H9 (cell line): Measurements from ENCODE around the gene CRIP2. TPM values are rescaled to one million over a fixed set of nuclear protein-coding genes. Genes with fewer than 3 reads are reported as not detected.

Experiments used
- DNase-seq: peaks from one replicate; pipeline ENCODE4 v3.0.0-alpha.2; 2017
- H2AFZ ChIP-seq: one replicate; pipeline ENCODE4 v1.6.1; 2013; ENCODE audit warnings: mild to moderate bottlenecking, low read length, control low read depth, moderate library complexity
- H2AK5ac ChIP-seq: 2 replicates; pipeline ENCODE4 v1.6.1; 2013; ENCODE audit warnings: low read length, control low read depth, mixed read lengths; ENCODE audit not compliant: insufficient read length
- H2BK120ac ChIP-seq: one replicate; pipeline ENCODE4 v1.6.1; 2013; ENCODE audit warnings: low read depth, mild to moderate bottlenecking, low read length, control low read depth, inconsistent platforms; ENCODE audit not compliant: poor library complexity, severe bottlenecking
- H2BK12ac ChIP-seq: 2 replicates; pipeline ENCODE4 v1.6.1; 2013; ENCODE audit warnings: low read length, control low read depth, mixed read lengths, low read depth; ENCODE audit not compliant: insufficient read length
- H2BK15ac ChIP-seq: 2 replicates; pipeline ENCODE4 v1.6.1; 2013; ENCODE audit warnings: low read depth, low read length, control low read depth
- H2BK20ac ChIP-seq: one replicate; pipeline ENCODE4 v1.6.1; 2013; ENCODE audit warnings: low read depth, mild to moderate bottlenecking, low read length, control low read depth, inconsistent platforms; ENCODE audit not compliant: poor library complexity, severe bottlenecking
- H2BK5ac ChIP-seq: 2 replicates; pipeline ENCODE4 v1.6.1; 2013; ENCODE audit warnings: low read length, control low read depth, mixed read lengths; ENCODE audit not compliant: insufficient read length
- H3K14ac ChIP-seq: 2 replicates; pipeline ENCODE4 v1.6.1; 2013; ENCODE audit warnings: low read length, control low read depth; ENCODE audit not compliant: insufficient read depth
- H3K18ac ChIP-seq: 2 replicates; pipeline ENCODE4 v1.6.1; 2013; ENCODE audit warnings: low read depth, mild to moderate bottlenecking, mixed read lengths, low read length, control low read depth; ENCODE audit not compliant: insufficient read length
- H3K23ac ChIP-seq: 2 replicates; pipeline ENCODE4 v1.6.1; 2013; ENCODE audit warnings: low read length, control low read depth, mixed read lengths, low read depth; ENCODE audit not compliant: insufficient read length
- H3K23me2 ChIP-seq: 2 replicates; pipeline ENCODE4 v1.6.1; 2013; ENCODE audit warnings: low read depth, mild to moderate bottlenecking, mixed read lengths, low read length, control low read depth; ENCODE audit not compliant: insufficient read length, poor library complexity, severe bottlenecking
- H3K27ac ChIP-seq: 2 replicates; pipeline ENCODE4 v1.5.1; 2013; ENCODE audit warnings: low read length, control low read depth, mixed read lengths, low read depth; ENCODE audit not compliant: insufficient read length
- H3K27me3 ChIP-seq: 2 replicates; pipeline ENCODE4 v1.6.1; 2013; ENCODE audit warnings: low read length, control low read depth, inconsistent platforms; ENCODE audit not compliant: insufficient read depth
- H3K4ac ChIP-seq: 2 replicates; pipeline ENCODE4 v1.6.1; 2013; ENCODE audit warnings: low read depth, mild to moderate bottlenecking, control low read depth, inconsistent platforms, low read length, moderate library complexity
- H3K4me1 ChIP-seq: 2 replicates; pipeline ENCODE4 v1.6.1; 2013; ENCODE audit warnings: low read length, control low read depth, inconsistent platforms; ENCODE audit not compliant: insufficient read depth
- H3K4me2 ChIP-seq: 2 replicates; pipeline ENCODE4 v1.6.1; 2013; ENCODE audit warnings: low read length, control low read depth, mixed read lengths; ENCODE audit not compliant: insufficient read length, insufficient read depth
- H3K56ac ChIP-seq: 2 replicates; pipeline ENCODE4 v1.6.1; 2013; ENCODE audit warnings: low read depth, mild to moderate bottlenecking, mixed read lengths, low read length, control low read depth; ENCODE audit not compliant: insufficient read length
- H3K79me1 ChIP-seq: 2 replicates; pipeline ENCODE4 v1.6.1; 2013; ENCODE audit warnings: low read depth, mild to moderate bottlenecking, moderate library complexity, low read length, control low read depth, inconsistent platforms; ENCODE audit not compliant: insufficient read depth, poor library complexity, severe bottlenecking
- H3K79me2 ChIP-seq: 2 replicates; pipeline ENCODE4 v1.6.1; 2013; ENCODE audit warnings: low read length, control low read depth, inconsistent platforms; ENCODE audit not compliant: insufficient read depth
- H3K9ac ChIP-seq: 2 replicates; pipeline ENCODE4 v1.6.1; 2013; ENCODE audit warnings: low read length, control low read depth, mixed read lengths; ENCODE audit not compliant: insufficient read length; ENCODE audit errors: extremely low read depth
- H3K9me3 ChIP-seq: one replicate; pipeline ENCODE4 v1.6.1; 2013; ENCODE audit warnings: low read depth, low read length, inconsistent platforms; ENCODE audit not compliant: control insufficient read depth
- H3T11ph ChIP-seq: one replicate; pipeline ENCODE4 v1.6.1; 2013; ENCODE audit warnings: mild to moderate bottlenecking, low read length, control low read depth, inconsistent platforms
- H4K20me1 ChIP-seq: one replicate; pipeline ENCODE4 v1.6.1; 2013; ENCODE audit not compliant: control insufficient read depth, insufficient read length, insufficient read depth
- H4K5ac ChIP-seq: 2 replicates; pipeline ENCODE4 v1.6.1; 2013; ENCODE audit warnings: low read depth, mild to moderate bottlenecking, mixed read lengths, low read length, control low read depth; ENCODE audit not compliant: insufficient read length
- H4K8ac ChIP-seq: replicated peaks from 2 replicates; pipeline ENCODE4 v1.6.1; 2013; ENCODE audit warnings: low read length, control low read depth, mixed read lengths, low read depth; ENCODE audit not compliant: insufficient read length
- H4K91ac ChIP-seq: 2 replicates; pipeline ENCODE4 v1.6.1; 2013; ENCODE audit warnings: low read depth, mild to moderate bottlenecking, moderate library complexity, mixed read lengths, low read length, control low read depth; ENCODE audit not compliant: insufficient read length
- H3K27ac Mint-ChIP-seq, 3 experiments: 2 replicates in 2 of 3; 3 replicates in 1 of 3; pipeline ENCODE4 v1.8.0; 2020 to 2021; ENCODE audit warnings: mixed read lengths in 3 of 3, mild to moderate bottlenecking in 1 of 3, moderate library complexity in 1 of 3
- H3K27me3 Mint-ChIP-seq: 2 replicates; pipeline ENCODE4 v1.8.0; 2021; ENCODE audit warnings: low read depth, mild to moderate bottlenecking, moderate library complexity, mixed read lengths
- H3K36me3 Mint-ChIP-seq, 3 experiments: 2 replicates in 2 of 3; 3 replicates in 1 of 3; pipeline ENCODE4 v1.8.0; 2020 to 2021; ENCODE audit warnings: low read depth in 3 of 3, mixed read lengths in 3 of 3; ENCODE audit not compliant: insufficient read depth in 1 of 3
- H3K4me1 Mint-ChIP-seq, 2 experiments: 2 replicates each; pipeline ENCODE4 v1.8.0; 2020; ENCODE audit warnings: mixed read lengths in 2 of 2
- H3K4me3 Mint-ChIP-seq, 2 experiments: 2 replicates in 1 of 2; 3 replicates in 1 of 2; pipeline ENCODE4 v1.8.0; 2020 to 2021; ENCODE audit warnings: mild to moderate bottlenecking in 2 of 2, mixed read lengths in 2 of 2, moderate library complexity in 1 of 2
- H3K9me3 Mint-ChIP-seq, 2 experiments: 2 replicates in 1 of 2; 3 replicates in 1 of 2; pipeline ENCODE4 v1.8.0; 2020; ENCODE audit warnings: mild to moderate bottlenecking in 2 of 2, mixed read lengths in 2 of 2, moderate library complexity in 1 of 2
- CTCF ChIP-seq: fragments of 200-600 bp; sonication (generic); conservative IDR thresholded peaks from 3 replicates; pipeline ENCODE4 v1.8.0; 2021; ENCODE audit warnings: antibody characterized with exemption, mild to moderate bottlenecking
- WGBS: extraction: QIAGEN DNeasy Blood & Tissue Kit; methylation state at CpG from one replicate; pipeline ENCODE4 v1.1.7; 2013; ENCODE audit warnings: missing lambda C conversion rate, low lambda C conversion rate, mixed read lengths; ENCODE audit not compliant: insufficient read length; ENCODE audit errors: extremely low coverage; 5-methylcytosine and 5-hydroxymethylcytosine counted together
- total RNA-seq: library from RNA; stranded (reverse); gene quantifications from 2 replicates; pipeline ENCODE4 v1.2.1, GENCODE V29; 2021

CRIP2 gene
- total RNA-seq, 1 experiment from 2014 or later, result 5.7 TPM

- Histone ChIP-seq H3K23ac (no peak overlapping the region), H2BK120ac (no peak overlapping the region), H3K14ac (no peak overlapping the region), H3K27ac (no peak overlapping the region), H3K79me2 (peaks cover 52% of the 10 kb centered on the region; the same call in 1 of the 2 replicates), H3K23me2 (peaks cover 4% of the 10 kb centered on the region), H2BK20ac (no peak overlapping the region), H3K18ac (no peak overlapping the region), H3K27me3 (no peaks in the 10 kb centered on the region), H4K20me1 (no peaks in the 10 kb centered on the region), H4K8ac (no peak overlapping the region), H3T11ph (no peak overlapping the region), H2AK5ac (no peak overlapping the region), H3K4me2 (no peak overlapping the region), H2BK5ac (no peak overlapping the region), H3K79me1 (peaks cover 27% of the 10 kb centered on the region), H3K56ac (no peak overlapping the region), H4K91ac (no peak overlapping the region), H2AFZ (no peak overlapping the region), H4K5ac (no peak overlapping the region), H3K4ac (no peak overlapping the region), H3K4me1 (no peaks in the 10 kb centered on the region), H3K9ac (no peak overlapping the region), H3K9me3 (no peaks in the 10 kb centered on the region), H2BK12ac (no peak overlapping the region), H2BK15ac (no peak overlapping the region)
- WGBS, result no CpG with 5 or more reads among the region's 21 CpGs
- peaks cover 11 to 13% of the 10 kb centered on the region in 2 experiments for H3K4me1 Mint-ChIP-seq
- no peaks in the 10 kb centered on the region for H3K27me3 Mint-ChIP-seq
- no peak for TF ChIP-seq CTCF
- DNase-seq, result no peak
- H3K36me3 Mint-ChIP-seq, result peaks cover 45 to 70% (median 54%) of the 10 kb centered on the region in 3 experiments
- H3K4me3 Mint-ChIP-seq, result no peak overlapping the region
- H3K9me3 Mint-ChIP-seq, result peaks cover 0 to 3% of the 10 kb centered on the region in 2 experiments; a peak in 1 of 5 replicates
- H3K27ac Mint-ChIP-seq, result peak overlapping the region in 1 of 3 experiments; percentile 83; a peak in 1 of 7 replicates
Observed at GRCh38 chr14:105426416-105427130, 48.0 kb upstream of the CRIP2 start.
